NT2/D1 (cell line): ENCODE results near the gene SELENOM.

Experiments
- SUZ12 ChIP-seq: IDR thresholded peaks from 2 replicates; pipeline ENCODE4 v1.6.1; 2011; ENCODE audit not compliant: insufficient read length, insufficient read depth; ENCODE audit errors: extremely low read depth
- ZNF274 ChIP-seq: IDR thresholded peaks from 2 replicates; pipeline ENCODE4 v1.6.1; 2011; ENCODE audit warnings: mild to moderate bottlenecking, low read depth, low read length

- TF ChIP-seq ZNF274 = no peak
- TF ChIP-seq SUZ12 = no peak
Observed at GRCh38 chr22:31055635-31056159, 51.7 kb downstream of the SELENOM start.
